ENCODE data around the gene ULBP3.
"Not testable (repeated sequence)": the region's sequence is repeated elsewhere in the genome, so short reads cannot be mapped to it uniquely, and the experiment has no call there.

Gene ULBP3

GRCh38 chr6:150029276-150029675 lies 39.6 kb downstream of the ULBP3 start:
- no peak for DNase-seq (ENCODE audit: extremely low read depth, low read depth)
- H3K4me3 ChIP-seq (replicated peaks; ENCODE audit: low read depth, low read length) = no peak overlapping the region
- TF ChIP-seq, protein P1, sequence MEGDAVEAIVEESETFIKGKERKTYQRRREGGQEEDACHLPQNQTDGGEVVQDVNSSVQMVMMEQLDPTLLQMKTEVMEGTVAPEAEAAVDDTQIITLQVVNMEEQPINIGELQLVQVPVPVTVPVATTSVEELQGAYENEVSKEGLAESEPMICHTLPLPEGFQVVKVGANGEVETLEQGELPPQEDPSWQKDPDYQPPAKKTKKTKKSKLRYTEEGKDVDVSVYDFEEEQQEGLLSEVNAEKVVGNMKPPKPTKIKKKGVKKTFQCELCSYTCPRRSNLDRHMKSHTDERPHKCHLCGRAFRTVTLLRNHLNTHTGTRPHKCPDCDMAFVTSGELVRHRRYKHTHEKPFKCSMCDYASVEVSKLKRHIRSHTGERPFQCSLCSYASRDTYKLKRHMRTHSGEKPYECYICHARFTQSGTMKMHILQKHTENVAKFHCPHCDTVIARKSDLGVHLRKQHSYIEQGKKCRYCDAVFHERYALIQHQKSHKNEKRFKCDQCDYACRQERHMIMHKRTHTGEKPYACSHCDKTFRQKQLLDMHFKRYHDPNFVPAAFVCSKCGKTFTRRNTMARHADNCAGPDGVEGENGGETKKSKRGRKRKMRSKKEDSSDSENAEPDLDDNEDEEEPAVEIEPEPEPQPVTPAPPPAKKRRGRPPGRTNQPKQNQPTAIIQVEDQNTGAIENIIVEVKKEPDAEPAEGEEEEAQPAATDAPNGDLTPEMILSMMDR (IDR thresholded peaks at IDR 0.05; ENCODE audit: low read depth, low read length, missing control alignments) = no peak

GRCh38 chr6:150028799-150029198 lies 40.1 kb downstream of the ULBP3 start:
- TF ChIP-seq, protein P1 (IDR thresholded peaks at IDR 0.05; ENCODE audit: low read depth, low read length, missing control alignments) = no peak
- no peak for DNase-seq (ENCODE audit: extremely low read depth, low read depth)

GRCh38 chr6:150027806-150028565 lies 40.9 kb downstream of the ULBP3 start:
- no peak overlapping the region for H3K4me3 ChIP-seq (replicated peaks; ENCODE audit: low read depth, low read length)
- TF ChIP-seq, protein P1 (IDR thresholded peaks at IDR 0.05; ENCODE audit: low read depth, low read length, missing control alignments) = no peak
- DNase-seq (ENCODE audit: extremely low read depth, low read depth) = no peak

More at GRCh38 chr6:150028799-150029198, 40.1 kb downstream of the ULBP3 start:
- no peak overlapping the region for H3K4me3 ChIP-seq (replicated peaks; ENCODE audit: low read depth, low read length)

GRCh38 chr6:150026976-150027805 lies 41.7 kb downstream of the ULBP3 start:
- H3K4me3 ChIP-seq (replicated peaks; ENCODE audit: low read depth, low read length) = no peak overlapping the region
- no peak for DNase-seq (ENCODE audit: extremely low read depth, low read depth)
- TF ChIP-seq, protein P1 (IDR thresholded peaks at IDR 0.05; ENCODE audit: low read depth, low read length, missing control alignments) = no peak

GRCh38 chr6:150025201-150025917 lies 43.6 kb downstream of the ULBP3 start, which contains the start of gene RAET1L:
Gene RAET1L, minus strand, starts transcription at chr6:150025532. Its CDS starts 61 bp downstream, at chr6:150025471.
- TF ChIP-seq, protein P1 (IDR thresholded peaks at IDR 0.05; ENCODE audit: low read depth, low read length, missing control alignments) = no peak
- DNase-seq (ENCODE audit: extremely low read depth, low read depth) = peak; percentile 32
- H3K4me3 ChIP-seq (replicated peaks; ENCODE audit: low read depth, low read length) = peak within 1 kb of the TSS; percentile 30

GRCh38 chr6:150024646-150025155 lies 44.2 kb downstream of the ULBP3 start:
- no peak for DNase-seq (ENCODE audit: extremely low read depth, low read depth)
- TF ChIP-seq, protein P1 (IDR thresholded peaks at IDR 0.05; ENCODE audit: low read depth, low read length, missing control alignments) = no peak
- H3K4me3 ChIP-seq (replicated peaks; ENCODE audit: low read depth, low read length) = no peak overlapping the region

GRCh38 chr6:150024021-150024420 lies 44.9 kb downstream of the ULBP3 start:
- H3K4me3 ChIP-seq (replicated peaks; ENCODE audit: low read depth, low read length); DNase-seq (ENCODE audit: extremely low read depth, low read depth): not testable (repeated sequence)

- DNase-seq (ENCODE audit: extremely low read depth, low read depth); H3K4me3 ChIP-seq (replicated peaks; ENCODE audit: low read depth, low read length): not testable (repeated sequence)
These were observed 47.1 kb downstream of the ULBP3 start for GRCh38 chr6:150021870-150022269.
